Trophoblast cell (in vitro differentiated cells and primary cell): ENCODE data around the gene PTPRN2.

ENCODE experiments used
- DNase-seq, 2 donors: peaks; one replicate each; pipeline ENCODE4 v3.0.0-alpha.2; 2016
- H2AFZ ChIP-seq: 2 replicates; pipeline ENCODE4 v1.6.1; 2013; ENCODE audit warnings: low read length, moderate library complexity, mild to moderate bottlenecking; ENCODE audit not compliant: insufficient read depth, poor library complexity
- H2AK5ac ChIP-seq: 2 replicates; pipeline ENCODE4 v1.6.1; 2013; ENCODE audit warnings: mild to moderate bottlenecking, low read length
- H2BK120ac ChIP-seq: 2 replicates; pipeline ENCODE4 v1.6.1; 2013; ENCODE audit warnings: low read length, mild to moderate bottlenecking, moderate library complexity; ENCODE audit not compliant: insufficient read depth, poor library complexity
- H2BK12ac ChIP-seq: 2 replicates; pipeline ENCODE4 v1.6.1; 2013; ENCODE audit warnings: mild to moderate bottlenecking, low read length, moderate library complexity
- H2BK5ac ChIP-seq: 2 replicates; pipeline ENCODE4 v1.6.1; 2013; ENCODE audit warnings: low read length, low read depth, moderate library complexity, mild to moderate bottlenecking; ENCODE audit not compliant: poor library complexity
- H3K14ac ChIP-seq: 2 replicates; pipeline ENCODE4 v1.6.1; 2013; ENCODE audit warnings: mild to moderate bottlenecking, low read length
- H3K18ac ChIP-seq: 2 replicates; pipeline ENCODE4 v1.6.1; 2013; ENCODE audit warnings: mild to moderate bottlenecking, low read length
- H3K23ac ChIP-seq: 2 replicates; pipeline ENCODE4 v1.6.1; 2013; ENCODE audit warnings: low read length
- H3K27ac ChIP-seq: 2 replicates; pipeline ENCODE4 v1.5.1; 2013; ENCODE audit warnings: low read depth, mild to moderate bottlenecking, inconsistent platforms, low read length, moderate library complexity
- H3K27me3 ChIP-seq: 2 replicates; pipeline ENCODE4 v1.6.1; 2013; ENCODE audit warnings: inconsistent platforms, mild to moderate bottlenecking, low read length, moderate library complexity; ENCODE audit not compliant: insufficient read depth
- H3K36me3 ChIP-seq, 2 experiments: 1 replicate in 1 of 2; 2 replicates in 1 of 2; pipeline ENCODE4 v1.6.1; 2013; ENCODE audit warnings: low read length in 2 of 2, mild to moderate bottlenecking in 2 of 2, moderate library complexity in 1 of 2; ENCODE audit not compliant: insufficient read depth in 2 of 2, control insufficient read depth in 1 of 2
- H3K4ac ChIP-seq: 2 replicates; pipeline ENCODE4 v1.6.1; 2013; ENCODE audit warnings: low read depth, mild to moderate bottlenecking, low read length, moderate library complexity
- H3K4me1 ChIP-seq, 2 experiments: 1 replicate in 1 of 2; 2 replicates in 1 of 2; pipeline ENCODE4 v1.6.1; 2013; ENCODE audit warnings: low read length in 2 of 2, mild to moderate bottlenecking in 2 of 2, moderate library complexity in 1 of 2; ENCODE audit not compliant: insufficient read depth in 2 of 2, control insufficient read depth in 1 of 2
- H3K4me2 ChIP-seq: 2 replicates; pipeline ENCODE4 v1.6.1; 2013; ENCODE audit warnings: inconsistent platforms, mild to moderate bottlenecking, low read length, moderate library complexity
- H3K4me3 ChIP-seq: 2 replicates; pipeline ENCODE4 v1.5.1; 2013; ENCODE audit warnings: mild to moderate bottlenecking, low read depth, low read length, inconsistent platforms
- H3K79me1 ChIP-seq: one replicate; pipeline ENCODE4 v1.6.1; 2013; ENCODE audit warnings: low read length
- H3K79me2 ChIP-seq: 2 replicates; pipeline ENCODE4 v1.6.1; 2013; ENCODE audit warnings: low read length, mild to moderate bottlenecking; ENCODE audit not compliant: control insufficient read depth, insufficient read depth, poor library complexity
- H3K9ac ChIP-seq: 2 replicates; pipeline ENCODE4 v1.6.1; 2013; ENCODE audit warnings: mild to moderate bottlenecking, low read length
- H3K9me3 ChIP-seq: 2 replicates; pipeline ENCODE4 v1.6.1; 2013; ENCODE audit warnings: low read depth, mild to moderate bottlenecking, control low read depth, inconsistent platforms, low read length; ENCODE audit not compliant: insufficient read depth
- H4K12ac ChIP-seq: 2 replicates; pipeline ENCODE4 v1.6.1; 2013; ENCODE audit warnings: low read depth, mild to moderate bottlenecking, low read length, moderate library complexity
- H4K8ac ChIP-seq: 2 replicates; pipeline ENCODE4 v1.6.1; 2013; ENCODE audit warnings: low read depth, mild to moderate bottlenecking, low read length, moderate library complexity
- H4K91ac ChIP-seq: one replicate; pipeline ENCODE4 v1.6.1; 2013; ENCODE audit warnings: low read depth, mild to moderate bottlenecking, low read length, moderate library complexity
- WGBS: extraction: QIAGEN DNeasy Blood & Tissue Kit; methylation state at CpG from one replicate; pipeline ENCODE4 v1.1.7; 2013; ENCODE audit warnings: missing lambda C conversion rate; ENCODE audit not compliant: insufficient read length, insufficient coverage; ENCODE audit errors: extremely low coverage; 5-methylcytosine and 5-hydroxymethylcytosine counted together

The PTPRN2 gene

GRCh38 chr7:158424011-158424410 is 163.6 kb downstream of the PTPRN2 start:
- Histone ChIP-seq H3K4me2 (no peak overlapping the region), H3K4ac (no peak overlapping the region), H2BK5ac (no peak overlapping the region), H2AFZ (no peak overlapping the region), H3K14ac (no peak overlapping the region), H4K8ac (no peak overlapping the region), H4K91ac (no peak overlapping the region), H2BK120ac (no peak overlapping the region), H2AK5ac (no peak overlapping the region), H3K9ac (no peak overlapping the region), H3K79me1 (no peaks in the 10 kb centered on the region), H3K36me3 (no peaks in the 10 kb centered on the region), H4K12ac (no peak overlapping the region), H3K27ac (no peak overlapping the region), H3K18ac (no peak overlapping the region), H3K23ac (no peak overlapping the region), H3K27me3 (no peaks in the 10 kb centered on the region), H3K4me3 (no peak overlapping the region), H3K79me2 (no peaks in the 10 kb centered on the region), H3K9me3 (peaks cover 6% of the 10 kb centered on the region), H3K4me1 (no peaks in the 10 kb centered on the region), H2BK12ac (no peak overlapping the region)
- no CpG with 5 or more reads among the region's 23 CpGs for WGBS
- DNase-seq: no peak

GRCh38 chr7:158422887-158423560 is 164.6 kb downstream of the PTPRN2 start:
- Histone ChIP-seq H3K18ac (no peak overlapping the region), H3K9me3 (peaks cover 13% of the 10 kb centered on the region), H3K4me2 (no peak overlapping the region), H3K4ac (no peak overlapping the region), H2BK120ac (no peak overlapping the region), H3K4me3 (no peak overlapping the region), H3K79me1 (no peaks in the 10 kb centered on the region), H3K9ac (no peak overlapping the region), H3K23ac (no peak overlapping the region), H4K91ac (no peak overlapping the region), H2AFZ (no peak overlapping the region), H2BK12ac (no peak overlapping the region), H2AK5ac (no peak overlapping the region), H4K12ac (no peak overlapping the region), H3K14ac (no peak overlapping the region), H2BK5ac (no peak overlapping the region), H3K4me1 (no peaks in the 10 kb centered on the region), H3K79me2 (no peaks in the 10 kb centered on the region), H4K8ac (no peak overlapping the region), H3K27me3 (no peaks in the 10 kb centered on the region), H3K36me3 (no peaks in the 10 kb centered on the region), H3K27ac (no peak overlapping the region)
- WGBS: no CpG with 5 or more reads among the region's 15 CpGs
- no peak for DNase-seq

- Histone ChIP-seq H3K4me1 (no peaks in the 10 kb centered on the region), H3K36me3 (no peaks in the 10 kb centered on the region), H3K23ac (no peak overlapping the region), H4K91ac (no peak overlapping the region), H3K27me3 (no peaks in the 10 kb centered on the region), H3K4me2 (no peak overlapping the region), H3K18ac (no peak overlapping the region), H4K12ac (no peak overlapping the region), H3K79me1 (no peaks in the 10 kb centered on the region), H2AK5ac (no peak overlapping the region), H4K8ac (no peak overlapping the region), H3K9me3 (peaks cover 18% of the 10 kb centered on the region), H2AFZ (no peak overlapping the region), H2BK5ac (no peak overlapping the region), H3K14ac (no peak overlapping the region), H3K4ac (no peak overlapping the region), H2BK12ac (no peak overlapping the region), H3K4me3 (no peak overlapping the region), H3K9ac (no peak overlapping the region), H3K27ac (no peak overlapping the region), H3K79me2 (no peaks in the 10 kb centered on the region), H2BK120ac (no peak overlapping the region)
- DNase-seq: no peak
- no CpG with 5 or more reads among the region's 17 CpGs for WGBS
Measured at GRCh38 chr7:158422196-158422886, 165.3 kb downstream of the PTPRN2 start.

- Histone ChIP-seq H2AFZ (no peak overlapping the region), H4K12ac (no peak overlapping the region), H4K91ac (no peak overlapping the region), H3K9me3 (peaks cover 24% of the 10 kb centered on the region), H2BK12ac (no peak overlapping the region), H3K4me2 (no peak overlapping the region), H2BK120ac (no peak overlapping the region), H4K8ac (no peak overlapping the region), H2BK5ac (no peak overlapping the region), H3K18ac (no peak overlapping the region), H3K4ac (no peak overlapping the region), H3K9ac (no peak overlapping the region), H3K14ac (no peak overlapping the region), H3K23ac (no peak overlapping the region), H3K79me1 (no peaks in the 10 kb centered on the region), H3K27me3 (no peaks in the 10 kb centered on the region), H3K79me2 (no peaks in the 10 kb centered on the region), H3K4me1 (no peaks in the 10 kb centered on the region), H2AK5ac (no peak overlapping the region), H3K36me3 (no peaks in the 10 kb centered on the region), H3K27ac (no peak overlapping the region), H3K4me3 (no peak overlapping the region)
- WGBS: no CpG with 5 or more reads among the region's 7 CpGs
- DNase-seq: no peak
Measured at GRCh38 chr7:158421361-158421760, 166.3 kb downstream of the PTPRN2 start.
